SU-DHL-6 (cell line): ENCODE measurements around the gene AKIRIN2.
"Not testable (repeated sequence)": the region's sequence is repeated elsewhere in the genome, so short reads cannot be mapped to it uniquely, and the experiment has no call there.

Experiments used
- EZH2phosphoT487 ChIP-seq: fragments of 200-600 bp; sonication (generic), shearing (Covaris generic); conservative IDR thresholded peaks from 2 replicates; pipeline ENCODE4 v1.6.1; 2018; ENCODE audit warnings: mild to moderate bottlenecking, antibody characterized with exemption, low read length, moderate library complexity, mixed read lengths
- TF ChIP-seq, protein P1 (sequence below): fragments of 200-600 bp; sonication (generic); IDR thresholded peaks from one replicate; pipeline ENCODE4 v1.5.1; 2017; ENCODE audit warnings: antibody characterized with exemption, mild to moderate bottlenecking, low read length, moderate library complexity; ENCODE audit not compliant: insufficient read depth, poor library complexity, severe bottlenecking

- TF ChIP-seq, protein P1, sequence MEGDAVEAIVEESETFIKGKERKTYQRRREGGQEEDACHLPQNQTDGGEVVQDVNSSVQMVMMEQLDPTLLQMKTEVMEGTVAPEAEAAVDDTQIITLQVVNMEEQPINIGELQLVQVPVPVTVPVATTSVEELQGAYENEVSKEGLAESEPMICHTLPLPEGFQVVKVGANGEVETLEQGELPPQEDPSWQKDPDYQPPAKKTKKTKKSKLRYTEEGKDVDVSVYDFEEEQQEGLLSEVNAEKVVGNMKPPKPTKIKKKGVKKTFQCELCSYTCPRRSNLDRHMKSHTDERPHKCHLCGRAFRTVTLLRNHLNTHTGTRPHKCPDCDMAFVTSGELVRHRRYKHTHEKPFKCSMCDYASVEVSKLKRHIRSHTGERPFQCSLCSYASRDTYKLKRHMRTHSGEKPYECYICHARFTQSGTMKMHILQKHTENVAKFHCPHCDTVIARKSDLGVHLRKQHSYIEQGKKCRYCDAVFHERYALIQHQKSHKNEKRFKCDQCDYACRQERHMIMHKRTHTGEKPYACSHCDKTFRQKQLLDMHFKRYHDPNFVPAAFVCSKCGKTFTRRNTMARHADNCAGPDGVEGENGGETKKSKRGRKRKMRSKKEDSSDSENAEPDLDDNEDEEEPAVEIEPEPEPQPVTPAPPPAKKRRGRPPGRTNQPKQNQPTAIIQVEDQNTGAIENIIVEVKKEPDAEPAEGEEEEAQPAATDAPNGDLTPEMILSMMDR = not testable (repeated sequence)
- TF ChIP-seq EZH2phosphoT487 = not testable (repeated sequence)
These were observed 1.0 kb upstream of the AKIRIN2 start for GRCh38 chr6:87703039-87703438.
